Spleen (tissue), 11 donors: ENCODE data around the gene CEACAM1. TPM values are rescaled to one million over a fixed set of nuclear protein-coding genes. Genes with fewer than 3 reads are reported as not detected.

ENCODE experiments used
- DNase-seq: peaks from one replicate; pipeline ENCODE4 v3.0.0-alpha.2; 2020
- H3K27ac ChIP-seq, 8 donors: fragments of 200-600 bp; sonication (generic) in 7 of 8; 1 replicate in 4 of 8; 2 replicates in 4 of 8; pipeline versions ENCODE4 v1.5.0 to v1.8.0; 2016 to 2021; ENCODE audit warnings: inconsistent platforms in 4 of 8, mild to moderate bottlenecking in 4 of 8, moderate library complexity in 1 of 8
- H3K27me3 ChIP-seq, 7 donors: fragments of 200-600 bp; sonication (generic) in 6 of 7; replicated peaks in 1 of 7; 1 replicate in 4 of 7; 2 replicates in 3 of 7; pipeline versions ENCODE4 v1.5.0 to v1.8.0; 2016 to 2021; ENCODE audit warnings: inconsistent platforms in 3 of 7, mild to moderate bottlenecking in 1 of 7
- H3K36me3 ChIP-seq, 6 donors: fragments of 200-600 bp; sonication (generic) in 5 of 6; 1 replicate in 4 of 6; 2 replicates in 2 of 6; pipeline versions ENCODE4 v1.5.0 to v1.8.0; 2016 to 2021; ENCODE audit warnings: inconsistent platforms in 2 of 6
- H3K4me1 ChIP-seq, 6 donors: fragments of 200-600 bp; sonication (generic) in 5 of 6; 1 replicate in 3 of 6; 2 replicates in 3 of 6; pipeline versions ENCODE4 v1.5.0 to v1.8.0; 2016 to 2021; ENCODE audit warnings: inconsistent platforms in 3 of 6
- H3K4me3 ChIP-seq, 8 donors: fragments of 200-600 bp; sonication (generic) in 7 of 8; 1 replicate in 4 of 8; 2 replicates in 4 of 8; pipeline versions ENCODE4 v1.5.0 to v1.8.0; 2016 to 2021; ENCODE audit warnings: inconsistent platforms in 4 of 8, mild to moderate bottlenecking in 4 of 8, moderate library complexity in 2 of 8
- H3K9me3 ChIP-seq, 8 donors: fragments of 200-600 bp; sonication (generic) in 7 of 8; 1 replicate in 4 of 8; 2 replicates in 4 of 8; pipeline versions ENCODE4 v1.5.0 to v1.8.0; 2016 to 2021; ENCODE audit warnings: inconsistent platforms in 4 of 8
- CTCF ChIP-seq, 11 experiments: fragments of 200-600 bp in 7 of 11; fragments of 450-650 bp in 4 of 11; sonication (generic) in 4 of 11; IDR thresholded peaks in 8 of 11; conservative IDR thresholded peaks in 3 of 11; 1 replicate in 7 of 11; 2 replicates in 4 of 11; pipeline versions ENCODE4 v1.4.0 to v1.8.0; 2016 to 2021; ENCODE audit warnings: antibody characterized with exemption in 11 of 11, inconsistent platforms in 4 of 11, mild to moderate bottlenecking in 1 of 11
- POLR2A ChIP-seq, 3 donors: fragments of 450-650 bp; IDR thresholded peaks; one replicate each; pipeline ENCODE4 v1.5.1; 2017; ENCODE audit warnings: antibody characterized with exemption in 3 of 3, mild to moderate bottlenecking in 1 of 3
- POLR2AphosphoS5 ChIP-seq, 3 donors: sonication (generic); formaldehyde crosslinking; IDR thresholded peaks; one replicate each; pipeline ENCODE4 v1.5.1; 2017; ENCODE audit warnings: antibody characterized with exemption in 3 of 3
- whole genome bisulfite sequencing, 5 donors: extraction: QIAGEN DNeasy Blood & Tissue Kit in 3 of 5; methylation state at CpG; one replicate each; pipeline versions ENCODE4 v1.1.5 to v1.1.7; 2013 to 2018; 5-methylcytosine and 5-hydroxymethylcytosine counted together
- intact Hi-C: fragments of 100-400 bp; cut with DNase I; formaldehyde crosslinking; loops from one replicate; pipeline ENCODE4 v1.15.0; 2023; ENCODE audit warnings: low total_unique reads
- polyA plus RNA-seq, 3 donors: library from polyadenylated mRNA; stranded (reverse); fragments of 200-250 nt; gene quantifications; one replicate each; pipeline ENCODE4 v1.2.1, GENCODE V29; 2013
- total RNA-seq, 7 donors: library from RNA; depleted of rRNA in 3 of 7; stranded (reverse); fragments of >200 nt in 3 of 7; fragmentation: NEBNext Ultra II Directional in 4 of 7; extraction: Animal tissue kit (Norgen Biotek cat#: 25700) in 4 of 7; gene quantifications; one replicate each; pipeline versions ENCODE4 v1.1.0 to v1.2.1, GENCODE V29; 2016 to 2021
- donor health status: healthy with polysubstance abuse.
- donor health status: DM: no; HTN: no; CAD: no; lungs with moderate emphysema.
- donor health status: DM: no; HTN: no; CAD: no.
- donor health status: Bipolar disorder and iron deficiency.
- donor health status: healthy.
- donor health status: DM: no; HTN: no; CAD: no.
- donor health status: DM: yes; HTN: yes; CAD: no.

CEACAM1 gene
- total and polyA plus RNA-seq, 10 donors = 1.5 to 33.5 (median 16.7) TPM

- Histone ChIP-seq H3K9me3 (peaks cover 0 to 18% (median 9%) of the 10 kb centered on the region in 8 donors), H3K27me3 (peaks cover 0 to 20% (median 0%) of the 10 kb centered on the region in 7 donors), H3K36me3 (no peaks in the 10 kb centered on the region), H3K4me3 (no peak overlapping the region), H3K27ac (no peak overlapping the region), H3K4me1 (peaks cover 0 to 15% (median 9%) of the 10 kb centered on the region in 6 donors)
- 60 to 73% (median 66%) methylated on average over 4 of the region's 4 CpGs for WGBS, 5 donors
- DNase-seq = no peak
- no peak for TF ChIP-seq POLR2A (IDR thresholded peaks at IDR 0.05)
- TF ChIP-seq POLR2AphosphoS5 (IDR thresholded peaks at IDR 0.05) = no peak
- no peak for TF ChIP-seq CTCF (IDR thresholded peaks at IDR 0.05 in 8 of 11, conservative IDR thresholded peaks at IDR 0.05 in 3 of 11)
- intact Hi-C loops = no loop called here
These were observed 20.3 kb upstream of the CEACAM1 start for GRCh38 chr19:42548552-42548951.

GRCh38 chr19:42547929-42548328 is 19.6 kb upstream of the CEACAM1 start:
- Histone ChIP-seq H3K9me3 (peaks cover 0 to 18% (median 9%) of the 10 kb centered on the region in 8 donors), H3K4me1 (peaks cover 0 to 9% (median 4%) of the 10 kb centered on the region in 6 donors), H3K27ac (no peak overlapping the region), H3K4me3 (no peak overlapping the region), H3K27me3 (peaks cover 0 to 22% (median 0%) of the 10 kb centered on the region in 7 donors), H3K36me3 (no peaks in the 10 kb centered on the region)
- no peak for TF ChIP-seq CTCF (IDR thresholded peaks at IDR 0.05 in 8 of 11, conservative IDR thresholded peaks at IDR 0.05 in 3 of 11)
- no peak for TF ChIP-seq POLR2AphosphoS5 (IDR thresholded peaks at IDR 0.05)
- TF ChIP-seq POLR2A (IDR thresholded peaks at IDR 0.05) = no peak
- DNase-seq = no peak
- intact Hi-C loops = no loop called here
- WGBS, 5 donors = 52 to 79% (median 63%) methylated on average over 2 of the region's 2 CpGs

- TF ChIP-seq POLR2AphosphoS5 (IDR thresholded peaks at IDR 0.05) (no peak), CTCF (IDR thresholded peaks at IDR 0.05 in 8 of 11, conservative IDR thresholded peaks at IDR 0.05 in 3 of 11) (no peak), POLR2A (IDR thresholded peaks at IDR 0.05) (no peak)
- no peak overlapping the region for H3K27ac ChIP-seq
- intact Hi-C loops = no loop called here
These were observed 18.7 kb upstream of the CEACAM1 start for GRCh38 chr19:42546831-42547500.

GRCh38 chr19:42544146-42544545 is 15.9 kb upstream of the CEACAM1 start:
- DNase-seq = no peak
- Histone ChIP-seq H3K9me3 (peaks cover 0 to 7% (median 5%) of the 10 kb centered on the region in 8 donors), H3K4me3 (no peak overlapping the region), H3K4me1 (peaks cover 0 to 6% (median 0%) of the 10 kb centered on the region in 6 donors), H3K36me3 (no peaks in the 10 kb centered on the region), H3K27ac (no peak overlapping the region), H3K27me3 (peaks cover 0 to 32% (median 0%) of the 10 kb centered on the region in 7 donors)
- 85 to 95% (median 87%) methylated on average over 4 of the region's 4 CpGs for WGBS, 5 donors
- intact Hi-C loops = no loop called here
- TF ChIP-seq CTCF (IDR thresholded peaks at IDR 0.05 in 8 of 11, conservative IDR thresholded peaks at IDR 0.05 in 3 of 11) (no peak), POLR2AphosphoS5 (IDR thresholded peaks at IDR 0.05) (no peak), POLR2A (IDR thresholded peaks at IDR 0.05) (no peak)

More at GRCh38 chr19:42546831-42547500, 18.7 kb upstream of the CEACAM1 start:
- no peak for DNase-seq
- H3K9me3 ChIP-seq = peaks cover 0 to 18% (median 9%) of the 10 kb centered on the region in 8 donors
- peaks cover 0 to 32% (median 0%) of the 10 kb centered on the region in 7 donors for H3K27me3 ChIP-seq
- no peak overlapping the region for H3K4me3 ChIP-seq
- 78 to 88% (median 82%) methylated on average over 4 of the region's 4 CpGs for WGBS, 5 donors
- no peaks in the 10 kb centered on the region for H3K4me1 ChIP-seq
- H3K36me3 ChIP-seq = no peaks in the 10 kb centered on the region
